Measurements from ENCODE around the gene NDUFS8. TPM values are rescaled to one million over a fixed set of nuclear protein-coding genes. Genes with fewer than 3 reads are reported as not detected.

The NDUFS8 gene
- total RNA-seq, 4 donors from 2014 or later: 53.4 to 291 (median 139) TPM

- Histone ChIP-seq H3K4me3 (no peak overlapping the region), H3K4me1 (peaks cover 0 to 4% of the 10 kb centered on the region in 2 donors), H3K9me3 (no peaks in the 10 kb centered on the region), H3K27ac (no peak overlapping the region), H3K27me3 (no peaks in the 10 kb centered on the region), H3K36me3 (no peaks in the 10 kb centered on the region)
- TF ChIP-seq, protein P1, sequence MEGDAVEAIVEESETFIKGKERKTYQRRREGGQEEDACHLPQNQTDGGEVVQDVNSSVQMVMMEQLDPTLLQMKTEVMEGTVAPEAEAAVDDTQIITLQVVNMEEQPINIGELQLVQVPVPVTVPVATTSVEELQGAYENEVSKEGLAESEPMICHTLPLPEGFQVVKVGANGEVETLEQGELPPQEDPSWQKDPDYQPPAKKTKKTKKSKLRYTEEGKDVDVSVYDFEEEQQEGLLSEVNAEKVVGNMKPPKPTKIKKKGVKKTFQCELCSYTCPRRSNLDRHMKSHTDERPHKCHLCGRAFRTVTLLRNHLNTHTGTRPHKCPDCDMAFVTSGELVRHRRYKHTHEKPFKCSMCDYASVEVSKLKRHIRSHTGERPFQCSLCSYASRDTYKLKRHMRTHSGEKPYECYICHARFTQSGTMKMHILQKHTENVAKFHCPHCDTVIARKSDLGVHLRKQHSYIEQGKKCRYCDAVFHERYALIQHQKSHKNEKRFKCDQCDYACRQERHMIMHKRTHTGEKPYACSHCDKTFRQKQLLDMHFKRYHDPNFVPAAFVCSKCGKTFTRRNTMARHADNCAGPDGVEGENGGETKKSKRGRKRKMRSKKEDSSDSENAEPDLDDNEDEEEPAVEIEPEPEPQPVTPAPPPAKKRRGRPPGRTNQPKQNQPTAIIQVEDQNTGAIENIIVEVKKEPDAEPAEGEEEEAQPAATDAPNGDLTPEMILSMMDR (IDR thresholded peaks at IDR 0.05): no peak
- TF ChIP-seq POLR2A (IDR thresholded peaks at IDR 0.05): no peak
- intact Hi-C loops (cut with DNase I; ENCODE audit: low total_unique reads): no loop called here
- peak in 1 of 2 donors; percentile 55 for DNase-seq
Observed at GRCh38 chr11:68014157-68014946, 16.1 kb upstream of the NDUFS8 start.

DNA sequence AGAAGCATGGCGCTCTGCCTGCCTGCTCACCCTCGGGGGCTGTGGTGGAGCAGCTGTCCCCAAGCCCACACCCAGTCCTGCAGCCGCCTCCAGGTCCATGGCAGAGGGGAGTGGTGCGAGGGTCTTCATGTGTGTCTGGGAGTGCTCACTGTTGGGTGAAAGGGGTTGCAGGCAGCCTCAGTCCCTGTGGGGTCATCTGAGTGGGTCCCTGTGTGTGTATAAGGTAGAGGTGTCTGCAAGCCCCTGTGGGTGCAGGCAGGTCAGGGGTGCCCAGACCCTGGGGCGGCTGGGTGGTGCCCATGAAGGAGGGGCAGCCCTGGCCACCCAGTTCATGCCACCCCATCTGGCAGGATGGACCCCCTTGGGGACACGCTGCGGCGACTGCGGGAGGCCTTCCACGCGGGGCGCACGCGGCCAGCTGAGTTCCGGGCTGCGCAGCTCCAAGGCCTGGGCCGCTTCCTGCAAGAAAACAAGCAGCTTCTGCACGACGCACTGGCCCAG lies 15.5 kb upstream of the NDUFS8 start:
- no peaks in the 10 kb centered on the region for H3K27me3 ChIP-seq
- TF ChIP-seq, protein P1 (IDR thresholded peaks at IDR 0.05): no peak
- no peak for TF ChIP-seq POLR2A (IDR thresholded peaks at IDR 0.05)
- H3K4me3 ChIP-seq: no peak overlapping the region
- H3K36me3 ChIP-seq: no peaks in the 10 kb centered on the region
- no peak for DNase-seq
- H3K4me1 ChIP-seq: peaks cover 0 to 4% of the 10 kb centered on the region in 2 donors
- H3K27ac ChIP-seq: no peak overlapping the region
- intact Hi-C loops (cut with DNase I; ENCODE audit: low total_unique reads): no loop called here
- no peaks in the 10 kb centered on the region for H3K9me3 ChIP-seq

DNA sequence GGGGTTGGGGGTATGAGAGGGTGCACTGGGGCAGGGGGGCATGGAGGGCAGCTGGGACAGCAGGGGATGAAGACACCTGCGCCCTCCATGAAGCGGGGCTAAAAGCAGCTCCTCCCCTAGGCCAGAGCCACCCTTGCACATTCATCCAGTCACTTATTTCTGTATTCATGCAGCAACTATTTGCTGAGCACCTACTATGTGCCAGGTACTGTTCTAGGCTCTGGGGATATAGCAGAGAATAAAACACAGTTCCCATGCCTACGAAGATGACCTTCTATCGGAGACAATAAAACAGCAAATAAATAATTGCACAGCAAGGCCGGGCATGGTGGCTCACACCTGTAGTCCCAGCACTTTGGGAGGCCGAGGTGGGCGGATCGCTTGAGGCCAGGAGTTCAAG lies 15.0 kb upstream of the NDUFS8 start:
- H3K9me3 ChIP-seq: no peaks in the 10 kb centered on the region
- TF ChIP-seq POLR2A (IDR thresholded peaks at IDR 0.05): no peak
- DNase-seq: no peak
- H3K27ac ChIP-seq: no peak overlapping the region
- intact Hi-C loops (cut with DNase I; ENCODE audit: low total_unique reads): no loop called here
- H3K27me3 ChIP-seq: no peaks in the 10 kb centered on the region
- H3K36me3 ChIP-seq: no peaks in the 10 kb centered on the region
- no peak overlapping the region for H3K4me3 ChIP-seq
- H3K4me1 ChIP-seq: peaks cover 0 to 4% of the 10 kb centered on the region in 2 donors

DNA sequence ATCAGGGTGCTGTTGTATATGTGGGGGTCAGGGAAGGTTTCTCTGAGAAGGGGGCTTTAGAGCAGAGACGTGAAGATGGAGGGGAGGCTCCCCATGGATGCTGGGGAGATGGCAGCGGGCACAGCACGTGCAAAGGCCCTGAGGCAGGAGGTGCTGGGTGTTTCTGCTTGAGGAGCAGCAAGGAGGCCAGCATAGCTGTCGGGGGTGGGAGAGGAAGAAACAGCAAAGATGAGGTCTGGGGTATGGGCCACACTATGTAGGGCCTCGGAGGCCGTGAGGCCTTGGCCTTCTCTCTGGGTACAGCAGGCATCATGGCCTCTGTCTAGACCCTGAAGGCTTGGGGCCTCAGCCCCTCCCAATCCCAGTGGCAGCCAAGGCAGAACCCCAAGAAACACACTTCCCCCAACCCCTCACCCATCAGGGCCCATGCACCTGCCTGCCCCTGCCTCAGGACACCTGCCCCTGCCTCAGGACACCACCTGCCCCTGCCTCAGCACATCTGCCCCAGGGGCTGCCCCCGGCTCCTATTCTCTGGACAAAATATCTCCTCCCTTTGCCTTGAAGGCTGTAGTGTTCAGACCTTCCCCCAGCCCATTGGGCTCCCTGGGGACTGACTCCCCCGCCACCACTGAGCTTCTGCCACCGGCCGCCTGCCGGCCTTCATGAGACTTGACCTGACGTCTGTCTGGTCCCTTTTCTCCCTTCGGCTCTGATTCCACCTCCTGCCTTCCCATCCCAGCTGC lies 14.1 kb upstream of the NDUFS8 start:
- Histone ChIP-seq H3K27ac (no peak overlapping the region), H3K27me3 (no peaks in the 10 kb centered on the region), H3K9me3 (no peaks in the 10 kb centered on the region), H3K4me3 (no peak overlapping the region), H3K36me3 (no peaks in the 10 kb centered on the region), H3K4me1 (peaks cover 0 to 4% of the 10 kb centered on the region in 2 donors)
- DNase-seq: no peak
- intact Hi-C loops (cut with DNase I; ENCODE audit: low total_unique reads): no loop called here
- TF ChIP-seq POLR2A (IDR thresholded peaks at IDR 0.05): no peak
- TF ChIP-seq, protein P1 (IDR thresholded peaks at IDR 0.05): no peak

GRCh38 chr11:68016904-68017817 lies 13.3 kb upstream of the NDUFS8 start:
- Histone ChIP-seq H3K36me3 (no peaks in the 10 kb centered on the region), H3K27ac (no peak overlapping the region), H3K27me3 (no peaks in the 10 kb centered on the region), H3K9me3 (no peaks in the 10 kb centered on the region), H3K4me3 (no peak overlapping the region), H3K4me1 (peaks cover 0 to 4% of the 10 kb centered on the region in 2 donors)
- TF ChIP-seq, protein P1 (IDR thresholded peaks at IDR 0.05): no peak
- TF ChIP-seq POLR2A (IDR thresholded peaks at IDR 0.05): no peak
- intact Hi-C loops (cut with DNase I; ENCODE audit: low total_unique reads): no loop called here
- no peak for DNase-seq

Measured in uterus (tissue), 4 donors.